HepG2 (cell line): ENCODE data around the gene APBB2. TPM values are rescaled to one million over a fixed set of nuclear protein-coding genes. Genes with fewer than 3 reads are reported as not detected.
A peak's percentile ranks its signal among the peaks of the same experiment; 100 is the strongest.

Source experiments
- AGO2 ChIP-seq: fragments of 200-400 bp; formaldehyde crosslinking; optimal IDR thresholded peaks from 2 replicates; pipeline ENCODE3; 2017; ENCODE audit warnings: mild to moderate bottlenecking, low read depth, low read length, moderate library complexity
- CAMTA2 ChIP-seq: sonication (generic); formaldehyde crosslinking; IDR thresholded peaks from 2 replicates; pipeline ENCODE4 v1.4.0; 2020; ENCODE audit warnings: mild to moderate bottlenecking, missing genetic modification reagents, borderline replicate concordance
- CENPBD1 ChIP-seq: sonication (generic); formaldehyde crosslinking; IDR thresholded peaks from 2 replicates; pipeline ENCODE4 v1.8.0; 2022; ENCODE audit warnings: missing genetic modification reagents, low read depth, mild to moderate bottlenecking, borderline replicate concordance
- FOXJ3 ChIP-seq: sonication (generic); formaldehyde crosslinking; IDR thresholded peaks from 2 replicates; pipeline ENCODE4 v1.4.0; 2020; ENCODE audit warnings: missing genetic modification reagents, mild to moderate bottlenecking, borderline replicate concordance
- GABPA ChIP-seq, 2 experiments: IDR thresholded peaks; 2 replicates each; pipeline ENCODE4 v1.6.1; 2011 to 2016; ENCODE audit warnings: low read depth in 2 of 2, low read length in 1 of 2, missing biosample characterization in 1 of 2, missing genetic modification characterization in 1 of 2
- HMGXB4 ChIP-seq, 2 experiments: sonication (generic) in 1 of 2; formaldehyde crosslinking in 1 of 2; IDR thresholded peaks; 2 replicates each; pipeline versions ENCODE4 v1.4.0 to v1.6.1; 2018 to 2020; ENCODE audit warnings: missing genetic modification reagents in 2 of 2, borderline replicate concordance in 1 of 2, low read depth in 1 of 2, mild to moderate bottlenecking in 1 of 2, missing biosample characterization in 1 of 2
- HNRNPUL1 ChIP-seq: fragments of 200-400 bp; formaldehyde crosslinking; IDR thresholded peaks from 2 replicates; pipeline ENCODE4 v1.6.1; 2017; ENCODE audit warnings: low read depth, mild to moderate bottlenecking, low read length, moderate library complexity
- MTERF4 ChIP-seq: sonication (generic); formaldehyde crosslinking; IDR thresholded peaks from 2 replicates; pipeline ENCODE4 v1.8.0; 2023; ENCODE audit warnings: mild to moderate bottlenecking, missing genetic modification reagents
- PCBP1 ChIP-seq: fragments of 200-400 bp; formaldehyde crosslinking; IDR thresholded peaks from 2 replicates; pipeline ENCODE4 v1.6.1; 2017; ENCODE audit warnings: mild to moderate bottlenecking, low read depth, low read length, borderline replicate concordance
- TEF ChIP-seq: sonication (generic); formaldehyde crosslinking; IDR thresholded peaks from 2 replicates; pipeline ENCODE4 v1.5.0; 2020; ENCODE audit warnings: missing genetic modification reagents
- TP53 ChIP-seq: sonication (generic); formaldehyde crosslinking; conservative IDR thresholded peaks from 2 replicates; pipeline ENCODE4 v1.4.0; 2020; ENCODE audit warnings: missing genetic modification reagents
- ZFP1 ChIP-seq: IDR thresholded peaks from 2 replicates; pipeline ENCODE4 v1.6.1; 2016
- ZFP36 ChIP-seq: fragments of 150-350 bp; IDR thresholded peaks from 2 replicates; pipeline ENCODE4 v1.6.1; 2018; ENCODE audit warnings: borderline replicate concordance, low read length, low read depth; ENCODE audit not compliant: partially characterized antibody
- ZNF224 ChIP-seq: sonication (generic); formaldehyde crosslinking; IDR thresholded peaks from 2 replicates; pipeline ENCODE4 v1.5.0; 2020; ENCODE audit warnings: mild to moderate bottlenecking, missing genetic modification reagents
- ZNF280D ChIP-seq: sonication (generic); formaldehyde crosslinking; IDR thresholded peaks from 2 replicates; pipeline ENCODE4 v1.5.1; 2020; ENCODE audit warnings: mild to moderate bottlenecking, missing genetic modification reagents
- ZNF530 ChIP-seq: sonication (generic); formaldehyde crosslinking; IDR thresholded peaks from 2 replicates; pipeline ENCODE4 v1.5.0; 2020; ENCODE audit warnings: low read depth, mild to moderate bottlenecking, missing genetic modification reagents
- ZNF567 ChIP-seq: sonication (generic); formaldehyde crosslinking; IDR thresholded peaks from 2 replicates; pipeline ENCODE4 v1.8.1; 2023; ENCODE audit warnings: mild to moderate bottlenecking, missing genetic modification reagents, borderline replicate concordance
- ZNF747 ChIP-seq: sonication (generic); formaldehyde crosslinking; IDR thresholded peaks from 2 replicates; pipeline ENCODE4 v1.8.1; 2023; ENCODE audit warnings: missing genetic modification reagents, mild to moderate bottlenecking, borderline replicate concordance
- polyA plus RNA-seq, 8 experiments: library from polyadenylated mRNA; depleted of rRNA in 3 of 8; stranded (reverse) in 7 of 8; unstranded in 1 of 8; fragments of >200 nt; fragmentation: Illumina TruSeq in 4 of 8; extraction: Trizol in 4 of 8; gene quantifications; 2 replicates each; pipeline versions ENCODE4 v1.2.1 to v1.2.3, GENCODE V29; 2011 to 2016; ENCODE audit warnings: low read depth in 4 of 8, missing spikeins in 1 of 8, mixed read lengths in 1 of 8; ENCODE audit not compliant: insufficient read depth in 1 of 8
- total RNA-seq, 5 experiments: library from RNA; depleted of rRNA; stranded (reverse); fragments of >200 nt; fragmentation: Illumina TruSeq; extraction: Trizol; gene quantifications; 2 replicates each; pipeline ENCODE4 v1.2.3, GENCODE V29; 2016; ENCODE audit warnings: low read depth in 1 of 5

APBB2 gene
- total and polyA plus RNA-seq, 2 of the 13 experiments (the other 11 are each of a cell fraction or from before 2014, with no cell fraction given) = 11.7 to 17.0 TPM

- TF ChIP-seq TEF (CRISPR knock-in tag) = no peak
- TF ChIP-seq ZNF280D (CRISPR knock-in tag) = no peak
- no peak for TF ChIP-seq ZFP36
- no peak for TF ChIP-seq ZNF530 (CRISPR knock-in tag)
- no peak for TF ChIP-seq CAMTA2 (CRISPR knock-in tag)
- TF ChIP-seq ZNF567 (CRISPR knock-in tag) = 0 out of 2 replicates have a peak, but pooled peaks have one; percentile 62
- peak; percentile 91 for TF ChIP-seq GABPA (IDR thresholded peaks at IDR 0.05; ENCODE audit: low read depth, low read length)
- TF ChIP-seq GABPA (CRISPR knock-in tag; IDR thresholded peaks at IDR 0.05; ENCODE audit: low read depth) = peak; percentile 93
- no peak for TF ChIP-seq TP53
- TF ChIP-seq ZNF747 (CRISPR knock-in tag) = no peak
- 0 out of 2 replicates have a peak, but pooled peaks have one; percentile 83 for TF ChIP-seq PCBP1
- no peak for TF ChIP-seq CENPBD1 (CRISPR knock-in tag)
- TF ChIP-seq HNRNPUL1 = no peak
- TF ChIP-seq HMGXB4 (CRISPR knock-in tag; IDR thresholded peaks at IDR 0.05; ENCODE audit: borderline replicate concordance in 1 of 2, low read depth in 1 of 2) = peak; percentile 89 to 90; a peak in 3 of 4 replicates
- TF ChIP-seq AGO2 = no peak
- TF ChIP-seq ZFP1 (CRISPR knock-in tag) = 0 out of 2 replicates have a peak, but pooled peaks have one; percentile 21
- TF ChIP-seq FOXJ3 (CRISPR knock-in tag) = no peak
- TF ChIP-seq MTERF4 = no peak
- TF ChIP-seq ZNF224 (CRISPR knock-in tag) = no peak
Measured at GRCh38 chr4:41216294-41217019, 2.1 kb upstream of the APBB2 start (continued).
